ENCODE data around the gene SCARB1. TPM values are rescaled to one million over a fixed set of nuclear protein-coding genes. Genes with fewer than 3 reads are reported as not detected.

The SCARB1 gene
- polyA plus RNA-seq, 3 donors: 24.2 to 24.8 (median 24.7) TPM

DNA sequence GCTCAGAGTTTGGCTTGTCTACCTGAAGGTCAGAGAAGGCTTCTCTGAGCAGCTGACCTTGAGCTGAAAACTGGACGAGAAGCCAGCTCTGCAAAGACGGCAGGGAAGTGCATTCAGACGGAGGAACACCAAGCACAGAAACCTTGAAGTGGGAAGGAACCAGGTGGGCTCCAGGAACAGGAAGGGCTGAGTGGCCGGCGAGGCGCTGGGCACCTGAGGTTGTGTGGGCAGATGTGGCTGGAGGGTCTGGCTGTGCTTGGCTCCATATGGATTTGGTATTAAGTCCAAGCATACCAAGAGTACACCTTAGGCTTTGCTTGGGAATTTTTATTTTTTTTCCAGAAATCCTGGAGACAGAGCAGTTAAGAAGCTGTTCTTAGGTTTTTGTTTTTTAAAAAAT, 130.6 kb downstream of the SCARB1 start:
- DNase-seq: no peak

DNA sequence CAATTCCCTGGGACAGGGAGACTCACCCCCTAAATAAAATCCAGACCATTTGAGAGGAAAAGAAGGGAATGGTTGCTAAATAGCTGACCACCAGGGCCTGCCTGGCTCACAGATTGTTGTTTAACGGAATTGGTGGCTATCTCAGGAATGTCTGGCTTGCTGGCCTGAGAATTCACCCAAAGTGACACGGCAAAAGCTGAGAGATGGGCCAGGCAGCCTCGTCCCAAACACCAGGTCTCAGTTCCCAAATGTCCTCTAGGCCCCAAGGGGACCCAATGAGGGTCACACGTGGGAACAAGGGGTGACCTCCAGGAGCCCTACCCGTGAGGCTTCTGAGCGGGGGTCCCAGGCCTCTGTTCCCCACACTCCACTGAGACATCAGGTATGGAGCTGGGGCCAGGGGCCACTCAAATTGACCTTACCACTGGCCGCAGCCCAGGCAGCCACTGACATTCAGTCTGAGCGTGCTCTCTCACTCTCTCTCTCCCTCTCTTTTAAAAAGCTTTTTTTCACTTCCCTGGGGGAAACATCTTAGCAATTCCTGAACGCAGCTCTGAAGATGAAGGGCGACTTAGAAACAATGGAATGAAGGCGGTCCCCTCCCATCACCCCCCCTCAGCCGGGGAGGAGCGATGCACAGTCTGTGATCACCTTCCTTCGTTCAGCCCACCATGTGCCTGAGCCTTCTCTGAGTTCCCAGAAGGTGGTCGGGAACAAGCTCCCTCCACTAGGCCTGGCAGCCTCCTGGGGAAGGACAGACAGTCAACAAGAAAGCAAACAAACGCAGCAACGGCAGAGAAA, 131.2 kb downstream of the SCARB1 start:
- DNase-seq: no peak

DNA sequence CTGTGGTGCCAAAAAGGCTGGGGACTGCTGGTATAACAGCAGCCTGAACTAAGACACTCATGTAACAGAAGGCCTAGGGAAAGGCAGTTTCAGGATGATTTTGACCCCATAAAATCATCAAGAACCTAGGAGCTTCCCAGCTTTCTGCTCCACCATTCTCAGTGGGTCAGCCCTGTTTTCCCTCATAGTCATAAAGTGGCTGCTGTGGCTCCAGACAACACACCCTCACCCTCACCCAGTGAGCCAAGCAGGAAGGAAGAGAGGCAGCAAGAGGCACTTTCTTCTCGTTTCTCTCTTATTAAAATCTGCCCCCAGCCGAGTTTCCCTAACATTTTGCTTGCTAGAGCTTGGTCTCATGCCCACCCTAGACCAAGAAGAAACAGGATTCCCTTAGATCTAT, 131.8 kb downstream of the SCARB1 start:
- no peak for DNase-seq

DNA sequence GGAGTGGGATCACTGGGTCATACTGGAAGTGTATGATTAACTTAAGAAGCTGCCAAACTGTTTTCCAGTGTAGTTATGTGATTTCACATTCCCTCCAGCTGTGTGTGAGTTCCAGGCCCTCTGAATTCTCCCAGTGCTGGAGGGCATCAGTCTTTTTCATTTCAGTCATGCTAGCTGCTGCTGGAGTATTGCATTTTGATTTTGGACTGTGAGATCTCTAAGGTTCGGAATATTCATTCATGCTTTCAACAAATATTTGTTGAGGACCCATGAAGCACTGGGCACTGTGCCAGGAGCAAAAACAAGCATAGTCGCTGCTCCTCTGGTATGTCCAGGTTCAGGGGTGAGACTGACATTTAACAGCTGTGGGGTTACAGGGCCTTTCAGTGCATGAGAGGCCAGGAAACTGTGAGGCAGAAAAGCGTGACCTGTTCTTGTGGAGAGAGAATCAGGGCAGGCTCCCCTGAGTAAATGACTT, 133.2 kb downstream of the SCARB1 start:
- DNase-seq: peak; percentile 75

DNA sequence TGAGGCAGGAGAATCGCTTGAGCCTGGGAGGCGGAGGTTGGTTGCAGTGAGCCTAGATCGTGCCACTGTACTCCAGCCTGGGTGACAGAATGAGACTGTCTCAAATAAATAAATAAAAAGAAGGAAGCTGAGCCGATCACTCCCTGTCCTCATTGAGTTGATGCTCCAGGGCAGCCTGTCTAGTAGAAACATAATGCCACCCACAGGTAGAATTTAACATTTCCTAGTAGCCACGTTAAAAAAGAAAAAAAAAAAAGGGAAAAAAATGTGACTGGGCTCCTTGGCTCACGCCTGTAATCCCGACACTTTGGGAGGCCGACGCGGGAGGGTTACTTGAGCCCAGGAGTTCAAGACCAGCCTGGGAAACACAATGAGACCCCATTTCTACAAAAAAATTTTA, 135.7 kb downstream of the SCARB1 start:
- no peak for DNase-seq

DNA sequence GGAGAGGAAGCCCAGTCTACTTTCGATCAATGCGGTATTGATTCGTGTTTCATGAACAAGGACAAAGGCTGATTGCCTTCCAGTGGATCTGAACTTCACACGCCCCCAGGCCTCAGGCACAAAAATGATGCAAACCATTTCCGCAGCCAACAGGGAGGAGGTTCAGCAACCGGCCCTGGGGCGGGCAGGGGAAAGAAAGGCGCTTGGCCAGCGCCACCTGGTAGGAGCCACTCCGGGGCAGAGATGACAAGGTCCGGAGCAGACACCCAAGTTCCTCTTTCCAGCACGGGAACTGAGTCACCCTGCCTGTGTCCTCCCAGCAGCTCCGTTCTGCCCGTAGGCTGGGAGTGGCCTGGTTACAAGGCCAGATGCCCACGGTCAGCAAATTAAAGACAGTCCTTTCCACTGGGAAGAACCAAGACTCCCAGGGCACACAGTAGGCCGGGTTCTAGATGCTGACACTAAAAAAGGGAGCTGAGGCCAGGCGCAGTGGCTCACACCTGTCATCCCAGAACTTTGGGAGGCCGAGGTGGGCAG, 136.3 kb downstream of the SCARB1 start:
- no peak for DNase-seq

Other genes starting within 250 kb of the SCARB1 start
- 1,000 to 10,000 TPM in 2 of 3 donors, 100 to 1,000 TPM in 1; 850 to 1,219 (median 1,080) TPM for gene UBC, start 50.8 kb upstream of the SCARB1 start, polyA plus RNA-seq (ENCODE audit: insufficient read length in 3 of 3)
- gene DHX37, start 125.3 kb upstream of the SCARB1 start, polyA plus RNA-seq (ENCODE audit: insufficient read length in 3 of 3): 10 to 100 TPM; 11.4 to 12.9 (median 11.8) TPM
- gene BRI3BP, start 129.8 kb upstream of the SCARB1 start, polyA plus RNA-seq (ENCODE audit: insufficient read length in 3 of 3): 10 to 100 TPM in 1 of 3 donors, 1 to 10 TPM in 2; 8.7 to 11.4 (median 9.4) TPM
- gene AACS, start 201.6 kb upstream of the SCARB1 start, polyA plus RNA-seq (ENCODE audit: insufficient read length in 3 of 3): 10 to 100 TPM; 25.4 to 29.1 (median 28.4) TPM

All from renal pelvis (tissue), 4 donors.